HG03342 (cell line): Measurements from ENCODE around the gene B4GALT5.
"Not testable (repeated sequence)": the region's sequence is repeated elsewhere in the genome, so short reads cannot be mapped to it uniquely, and the experiment has no call there.

Source experiments
- ATAC-seq: cut with Tn5 transposase; IDR thresholded peaks from one replicate; pipeline ENCODE4 v1.9.1; 2021; ENCODE audit warnings: mild to moderate bottlenecking, moderate library complexity; ENCODE audit not compliant: unreplicated experiment

Gene B4GALT5

DNA sequence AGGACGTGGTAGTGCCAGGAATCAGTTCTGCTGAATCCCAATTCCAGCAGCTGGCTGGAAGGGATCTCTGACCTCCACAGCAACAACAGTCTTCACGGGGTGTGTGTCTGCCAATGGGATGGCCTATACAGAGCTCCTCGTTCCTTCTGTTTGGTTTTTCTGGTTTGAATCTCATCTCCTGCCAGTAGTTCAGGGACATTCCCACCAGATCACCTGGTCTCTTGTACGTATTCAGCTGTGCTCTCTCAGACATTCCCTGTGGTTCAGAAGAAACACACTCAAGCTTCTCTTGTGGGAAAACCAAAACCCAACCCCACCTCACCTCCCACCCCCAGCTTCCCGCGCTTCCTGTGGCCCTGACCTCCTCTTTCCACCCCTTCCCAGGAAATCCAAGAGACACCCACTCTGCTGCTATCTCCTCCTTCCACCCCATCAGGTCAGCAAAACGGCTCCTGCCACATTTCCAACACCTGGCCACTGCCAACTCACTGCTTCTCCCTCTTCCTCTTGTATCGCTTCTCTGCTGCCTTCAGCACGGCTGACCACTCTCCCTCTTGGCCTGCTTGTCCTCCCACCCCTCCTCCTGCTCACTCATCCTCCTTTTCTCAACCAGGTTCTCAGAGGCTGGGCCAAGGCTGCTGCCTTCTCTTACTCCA is 82.5 kb downstream of the B4GALT5 start:
- ATAC-seq: peak; percentile 30

DNA sequence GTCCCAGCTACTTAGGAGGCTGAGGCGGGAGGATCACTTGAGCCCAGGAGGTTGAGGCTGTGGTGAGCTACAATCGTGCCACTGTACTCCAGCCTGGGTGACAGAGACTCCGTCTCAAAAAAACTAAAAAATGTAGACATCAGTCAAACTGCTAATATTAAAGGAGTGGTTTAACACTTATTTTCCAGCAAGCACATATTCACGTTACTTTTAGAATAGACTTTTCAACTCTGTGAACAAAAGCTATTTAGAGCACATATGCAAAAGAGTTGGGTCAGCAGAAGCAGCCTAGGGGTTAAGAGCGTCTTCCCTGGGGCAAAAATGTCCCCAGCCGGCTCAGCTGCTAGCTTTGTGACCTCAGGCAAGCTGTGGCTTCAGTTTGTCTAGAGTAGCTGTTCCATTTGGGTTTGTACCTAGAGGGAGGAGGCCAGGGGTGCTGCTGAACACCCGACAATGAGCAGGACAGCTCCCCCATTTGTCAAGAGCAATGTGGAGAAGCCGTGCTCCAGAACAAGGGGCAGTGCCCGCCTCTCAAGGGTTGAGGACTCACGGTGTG is 83.2 kb downstream of the B4GALT5 start:
- ATAC-seq: peak; percentile 64

DNA sequence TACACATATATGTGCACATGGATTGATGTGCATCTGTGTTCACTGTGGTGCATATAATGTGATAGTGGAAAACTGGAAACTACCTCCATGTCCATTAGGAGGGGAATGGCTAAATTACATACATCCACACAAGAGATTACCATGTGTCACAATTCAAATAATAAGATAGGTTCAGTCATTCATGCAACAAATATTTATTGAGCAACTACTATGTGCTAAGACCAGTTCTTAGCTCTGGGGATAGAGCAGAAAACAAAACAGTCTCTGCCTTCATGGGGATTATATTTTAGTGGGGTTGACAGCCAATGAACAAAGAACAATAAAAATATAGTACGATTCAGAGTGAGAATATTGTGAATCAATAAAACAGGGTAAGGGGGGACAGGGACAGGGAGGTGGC is 84.1 kb downstream of the B4GALT5 start:
- ATAC-seq: no peak

DNA sequence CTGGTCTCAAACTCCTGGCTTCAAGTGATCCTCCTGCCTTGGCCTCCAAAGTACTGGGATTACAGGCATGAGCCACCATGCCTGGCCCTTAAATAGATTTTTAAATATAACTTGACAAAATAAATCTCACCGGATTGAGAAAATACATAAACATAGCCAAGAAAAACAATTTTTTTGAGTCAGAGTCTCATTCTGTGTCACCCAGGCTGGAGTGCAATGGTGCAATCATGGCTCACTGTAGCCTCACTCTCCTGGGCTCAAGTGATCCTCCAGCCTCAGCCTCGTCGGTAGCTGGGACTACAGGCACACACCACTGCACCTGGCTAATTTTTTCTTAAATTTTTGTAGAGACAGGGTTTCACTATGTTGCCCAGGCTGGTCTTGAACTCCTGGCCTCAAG is 85.4 kb downstream of the B4GALT5 start:
- not testable (repeated sequence) for ATAC-seq

DNA sequence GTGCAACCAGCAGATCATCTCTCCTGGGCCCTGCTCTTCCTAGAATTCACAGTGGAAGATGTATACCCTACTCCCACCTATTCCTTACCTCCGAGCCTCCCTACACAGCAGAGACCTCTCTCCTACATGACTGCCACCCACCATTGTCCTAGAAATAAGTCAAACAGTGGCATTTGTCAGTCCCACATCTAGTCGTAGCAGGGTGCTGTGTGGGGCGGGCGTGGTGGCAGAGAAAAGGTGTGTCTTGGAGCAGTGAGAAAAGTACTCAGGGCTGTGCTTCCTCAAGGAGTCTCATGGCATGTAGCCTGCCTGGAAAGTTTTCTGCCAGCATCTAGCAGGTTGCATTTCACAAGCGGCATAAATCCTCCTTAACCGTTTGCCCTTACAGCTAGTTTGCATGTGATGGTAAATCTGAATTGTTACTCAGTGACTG is 86.3 kb downstream of the B4GALT5 start:
- ATAC-seq: no peak

DNA sequence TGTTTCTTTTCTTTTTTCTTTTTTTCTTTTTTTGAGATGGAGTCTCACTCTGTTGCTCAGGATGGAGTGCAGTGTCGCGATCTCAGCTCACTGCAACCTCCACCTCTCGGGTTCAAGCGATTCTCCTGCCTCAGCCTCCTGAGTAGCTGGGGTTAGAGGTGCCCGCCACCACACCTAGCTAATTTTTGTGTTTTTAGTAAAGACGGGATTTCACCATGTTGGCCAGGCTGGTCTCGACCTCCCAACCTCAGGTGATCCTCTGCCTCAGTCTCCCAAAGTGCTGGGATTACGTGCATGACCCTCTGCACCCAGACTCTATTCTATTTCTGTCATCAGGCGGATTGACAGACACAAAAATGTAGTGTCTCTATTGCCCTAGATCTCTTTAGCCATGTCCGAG is 88.7 kb downstream of the B4GALT5 start:
- ATAC-seq: not testable (repeated sequence)

DNA sequence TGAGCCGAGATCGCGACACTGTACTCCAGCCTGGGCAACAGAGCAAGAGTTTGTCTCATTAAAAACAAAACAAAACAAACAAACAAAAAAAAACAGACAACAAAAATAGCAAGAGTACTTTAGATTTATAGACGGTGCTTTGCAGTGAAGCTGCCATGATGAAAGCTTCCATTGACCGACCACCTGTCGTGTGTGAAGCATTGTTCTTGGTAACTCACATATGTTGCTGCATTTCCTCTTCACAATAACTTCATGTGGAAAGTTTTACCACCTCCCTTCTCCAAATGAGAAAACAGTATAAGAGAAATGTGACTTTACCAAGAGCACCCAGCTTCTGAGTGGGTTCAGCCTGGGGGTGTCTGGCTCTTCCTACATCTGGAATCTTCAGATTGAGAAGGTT is 89.4 kb downstream of the B4GALT5 start:
- ATAC-seq: no peak

DNA sequence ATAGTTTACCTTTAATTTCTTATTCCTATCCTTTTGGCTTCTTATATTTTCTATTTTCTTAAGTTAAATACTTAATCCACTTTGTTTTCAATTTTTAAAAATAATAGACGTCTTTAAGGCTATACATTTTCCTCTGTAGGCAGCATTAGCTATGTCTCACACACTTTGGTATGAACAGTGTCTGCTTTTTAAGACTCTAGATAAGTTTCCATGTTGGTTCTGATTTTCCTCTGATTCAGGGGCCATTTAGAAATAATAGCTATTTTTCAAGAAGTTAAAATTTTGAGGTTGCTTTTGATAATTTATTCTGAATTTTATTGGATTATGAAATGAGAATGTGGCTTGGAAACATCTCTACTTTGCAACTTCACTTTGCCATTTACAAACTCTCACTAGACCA is 91.4 kb downstream of the B4GALT5 start:
- no peak for ATAC-seq

DNA sequence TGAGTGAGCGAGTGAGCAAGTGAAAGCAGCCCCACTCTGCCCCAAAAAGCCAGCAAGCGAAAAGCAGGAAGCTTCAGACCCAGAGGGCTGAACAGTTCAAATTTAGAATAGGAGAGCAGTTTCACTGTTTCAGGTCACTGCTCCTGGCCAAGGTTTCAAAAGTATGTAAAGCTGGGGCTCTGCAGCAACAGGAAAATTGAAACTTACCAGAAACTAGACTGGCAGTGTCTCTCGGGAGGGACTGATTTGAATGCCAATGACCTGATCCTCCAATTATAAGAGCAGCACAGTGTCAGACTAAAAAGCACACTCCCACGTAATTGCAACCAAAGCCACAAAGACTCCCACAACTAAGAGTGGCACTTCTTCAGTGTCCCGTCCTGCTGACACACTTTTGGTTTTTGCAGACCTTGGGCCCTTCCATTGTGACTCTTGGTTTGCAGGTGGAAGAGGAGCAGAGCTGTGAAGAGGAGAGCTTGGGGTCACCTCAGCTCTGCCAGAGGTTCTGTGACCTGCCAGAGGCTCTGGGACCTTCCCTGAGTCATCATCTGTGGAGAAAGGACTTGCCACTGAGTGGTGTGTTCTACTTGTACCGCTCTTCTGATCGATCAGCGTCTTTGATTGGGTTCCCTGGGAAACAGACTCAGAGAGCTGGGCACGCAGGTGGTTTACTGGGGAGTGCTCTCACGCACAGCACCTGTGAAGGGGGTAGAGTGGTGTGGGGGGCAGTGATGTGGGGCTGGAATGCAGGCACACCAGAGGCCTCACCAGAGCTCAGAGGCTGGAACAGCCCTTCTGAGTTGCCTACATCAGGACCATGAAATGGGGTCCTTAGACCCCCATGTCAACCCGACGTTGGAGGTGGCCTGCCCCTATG is 93.1 kb downstream of the B4GALT5 start:
- ATAC-seq: peak; percentile 77

DNA sequence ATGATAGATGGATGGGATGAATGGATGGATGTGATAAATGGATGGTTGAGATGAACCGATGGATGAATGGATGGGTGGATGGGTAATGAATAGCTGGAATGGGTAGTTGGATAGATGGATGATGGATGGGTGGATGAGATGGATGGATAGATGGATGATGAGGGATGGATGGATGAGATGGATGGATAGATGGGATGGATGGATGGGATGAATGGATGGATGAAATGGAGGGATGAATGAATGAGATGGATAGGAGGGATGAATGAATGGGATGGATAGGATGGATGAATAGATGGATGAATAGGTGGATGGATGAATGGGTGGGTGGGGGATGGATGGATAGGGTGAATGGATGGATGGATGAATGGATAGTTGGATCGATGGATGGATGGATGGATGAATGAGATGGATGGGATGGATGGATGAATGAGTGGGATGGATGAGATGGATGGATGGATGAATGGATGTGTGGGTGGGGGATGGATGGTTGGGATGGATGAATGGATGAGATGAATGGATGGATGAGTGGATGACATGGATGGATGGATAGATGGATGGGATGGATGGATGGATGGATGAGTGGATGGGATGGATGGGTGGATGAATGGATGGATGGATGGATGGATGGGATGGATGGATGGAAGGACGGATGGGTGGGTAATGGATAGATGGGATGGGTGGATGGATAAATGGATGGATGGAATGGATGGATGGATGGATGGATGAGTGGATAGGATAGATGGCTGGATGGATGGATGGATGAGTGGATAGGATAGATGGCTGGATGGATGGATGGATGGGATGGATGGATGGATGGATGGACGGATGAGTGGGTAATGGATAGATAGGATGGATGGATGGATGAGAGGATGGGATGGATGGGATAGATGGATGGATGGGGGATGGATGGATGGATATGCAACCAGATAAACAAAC is 94.3 kb downstream of the B4GALT5 start:
- no peak for ATAC-seq

DNA sequence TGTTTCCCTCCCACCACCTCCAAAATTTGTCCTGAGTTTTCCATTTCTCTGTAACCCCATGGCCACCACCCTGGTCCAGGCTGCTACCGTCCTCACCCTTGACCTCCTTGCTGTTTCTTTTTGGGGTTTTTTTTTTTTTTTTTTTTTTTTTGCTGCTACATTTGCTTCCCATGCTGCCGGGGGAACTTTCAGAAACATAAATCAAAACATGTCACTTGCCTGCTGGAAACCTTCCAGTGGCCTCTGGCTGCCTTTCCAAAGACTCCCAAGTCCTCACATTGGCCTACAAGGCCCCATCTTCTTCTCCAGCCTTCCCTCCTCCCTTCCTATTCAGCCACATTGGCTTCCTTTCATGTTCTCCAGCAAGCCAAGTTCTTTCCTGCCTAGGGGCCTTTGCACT is 95.4 kb downstream of the B4GALT5 start:
- ATAC-seq: no peak

DNA sequence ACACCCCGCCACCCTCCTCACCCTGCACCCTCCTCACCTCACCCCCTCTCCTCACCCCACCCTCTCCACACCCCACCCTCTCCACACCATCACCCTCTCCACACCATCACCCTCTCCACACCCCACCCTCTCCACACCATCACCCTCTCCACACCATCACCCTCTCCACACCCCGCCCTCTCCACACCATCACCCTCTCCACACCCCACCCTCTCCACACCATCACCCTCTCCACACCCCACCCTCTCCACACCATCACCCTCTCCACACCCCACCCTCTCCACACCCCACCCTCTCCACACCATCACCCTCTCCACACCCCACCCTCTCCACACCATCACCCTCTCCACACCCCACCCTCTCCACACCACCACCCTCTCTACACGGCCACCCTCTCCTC is 96.3 kb downstream of the B4GALT5 start:
- ATAC-seq: not testable (repeated sequence)

DNA sequence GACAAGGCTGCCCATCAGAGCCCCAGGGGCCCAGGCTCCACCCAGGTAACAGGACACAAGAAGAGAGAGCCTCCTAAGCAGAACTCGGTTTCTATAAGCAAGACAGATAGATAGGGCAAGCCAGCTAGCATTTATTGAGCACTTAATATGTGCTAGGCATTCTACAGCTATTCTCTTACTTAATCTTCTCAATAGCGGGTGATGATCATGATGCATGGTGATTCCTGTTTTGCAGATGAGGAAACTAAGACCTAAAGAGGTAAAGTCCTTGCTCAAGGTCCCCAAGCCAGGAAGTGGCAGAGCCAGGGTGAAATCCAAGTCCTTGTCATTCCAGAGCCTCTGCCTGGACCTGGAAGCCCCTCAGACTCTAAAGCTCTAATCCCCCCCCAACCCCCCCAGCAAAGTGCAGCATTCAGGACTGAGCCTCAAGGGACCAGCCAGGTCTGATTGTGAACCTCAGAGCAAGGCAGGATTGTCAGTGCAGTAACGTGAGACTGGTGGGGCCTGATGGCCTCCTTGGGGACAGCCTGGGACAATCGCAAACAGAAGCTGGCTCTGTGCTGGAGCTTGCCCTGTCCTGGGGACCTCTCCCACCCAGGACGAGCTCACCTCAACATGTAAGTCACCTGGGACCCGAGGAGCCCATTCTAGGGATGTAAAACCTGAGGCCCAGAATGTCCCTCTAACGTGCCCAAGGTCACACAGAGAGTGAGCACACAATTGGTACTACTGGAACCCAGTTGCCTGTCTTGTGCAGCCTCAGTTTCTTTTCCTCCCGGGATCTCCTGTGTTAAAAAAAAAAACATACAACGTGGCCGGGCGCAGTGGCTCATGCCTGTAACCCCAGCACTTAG is 97.3 kb downstream of the B4GALT5 start:
- no peak for ATAC-seq

DNA sequence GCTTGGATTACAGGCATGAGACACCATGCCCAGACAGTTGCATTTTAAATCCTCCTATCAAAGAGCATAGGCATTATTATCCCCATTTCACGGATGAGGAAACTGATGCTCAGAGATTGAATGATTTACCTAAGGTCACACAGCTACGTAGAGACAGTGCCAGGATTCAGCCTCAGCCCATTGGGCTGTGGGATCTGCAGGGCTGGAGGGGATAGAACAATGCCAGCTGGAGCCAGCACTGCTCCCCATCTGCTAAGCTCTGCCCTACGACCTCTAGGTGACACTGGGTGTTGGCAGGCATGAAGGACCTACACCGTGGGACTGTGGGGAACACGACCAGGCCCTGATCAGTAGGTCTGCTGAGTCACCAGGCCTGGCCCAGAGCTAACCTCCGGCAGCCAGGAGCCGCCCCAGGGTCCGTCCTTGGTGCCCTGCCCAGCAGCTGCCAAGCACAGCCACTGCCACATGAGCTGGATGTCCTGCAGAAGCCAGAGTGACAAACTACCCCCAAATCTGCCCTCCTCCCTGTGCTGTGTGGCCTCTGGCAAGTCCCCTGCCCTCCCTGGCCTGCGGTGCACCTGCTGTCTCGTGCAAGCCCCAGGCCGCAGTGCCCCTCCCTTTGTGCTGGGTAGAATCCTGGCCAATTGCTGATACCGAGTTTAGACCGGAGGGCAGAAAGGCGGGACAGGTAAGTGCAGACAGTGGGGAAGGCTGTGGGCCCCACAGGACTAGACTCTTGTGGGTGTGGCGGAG is 98.1 kb downstream of the B4GALT5 start:
- no peak for ATAC-seq

DNA sequence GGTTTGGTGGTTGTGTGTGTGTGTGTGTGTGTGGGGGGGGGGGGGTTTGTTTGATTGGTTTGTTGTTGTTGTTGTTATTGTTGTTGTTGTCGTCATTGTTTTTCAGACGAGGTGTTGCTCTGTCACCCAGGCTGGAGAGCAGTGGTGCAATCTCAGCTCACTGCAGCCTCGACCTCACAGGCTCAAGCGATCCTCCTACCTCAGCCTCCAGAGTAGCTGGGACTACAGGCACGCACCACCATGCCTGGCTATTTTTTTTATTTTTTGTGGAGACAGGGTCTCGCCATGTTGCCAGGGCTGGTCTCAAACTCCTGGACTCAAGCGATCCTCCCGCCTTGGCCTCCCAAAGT is 98.7 kb downstream of the B4GALT5 start:
- ATAC-seq: not testable (repeated sequence)

DNA sequence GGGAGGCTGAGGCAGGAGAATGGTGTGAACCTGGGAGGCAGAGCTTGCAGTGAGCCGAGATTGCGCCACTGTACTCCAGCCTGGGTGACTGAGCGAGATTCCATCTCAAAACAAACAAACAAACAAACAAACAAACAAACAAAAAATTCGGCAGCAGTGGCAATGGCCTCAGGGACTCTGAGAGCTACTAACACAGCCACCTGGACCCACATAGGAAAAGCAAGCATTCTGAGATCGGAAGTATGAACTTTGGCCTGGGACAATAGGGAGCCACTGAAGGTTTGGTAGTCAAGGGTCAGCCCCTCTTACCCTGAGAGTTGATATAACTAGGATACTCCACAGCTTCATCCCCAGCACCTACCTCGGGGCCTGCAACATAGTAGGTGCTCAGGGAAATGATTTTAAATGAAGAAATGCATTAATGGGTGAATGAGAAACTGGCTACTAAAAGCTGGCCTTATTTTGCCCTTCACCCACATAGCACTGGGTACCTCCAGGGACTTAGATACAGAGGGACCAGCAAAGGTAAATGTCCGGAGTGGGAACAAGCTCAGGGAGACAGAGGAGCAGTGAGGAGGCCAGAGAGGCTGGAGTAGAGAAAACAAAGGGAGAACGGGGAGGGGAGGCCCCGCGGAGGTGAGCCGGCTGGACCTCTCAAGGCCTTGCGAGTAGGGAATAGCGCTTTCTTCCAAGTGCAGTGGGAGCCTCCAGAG is 99.2 kb downstream of the B4GALT5 start:
- no peak for ATAC-seq

DNA sequence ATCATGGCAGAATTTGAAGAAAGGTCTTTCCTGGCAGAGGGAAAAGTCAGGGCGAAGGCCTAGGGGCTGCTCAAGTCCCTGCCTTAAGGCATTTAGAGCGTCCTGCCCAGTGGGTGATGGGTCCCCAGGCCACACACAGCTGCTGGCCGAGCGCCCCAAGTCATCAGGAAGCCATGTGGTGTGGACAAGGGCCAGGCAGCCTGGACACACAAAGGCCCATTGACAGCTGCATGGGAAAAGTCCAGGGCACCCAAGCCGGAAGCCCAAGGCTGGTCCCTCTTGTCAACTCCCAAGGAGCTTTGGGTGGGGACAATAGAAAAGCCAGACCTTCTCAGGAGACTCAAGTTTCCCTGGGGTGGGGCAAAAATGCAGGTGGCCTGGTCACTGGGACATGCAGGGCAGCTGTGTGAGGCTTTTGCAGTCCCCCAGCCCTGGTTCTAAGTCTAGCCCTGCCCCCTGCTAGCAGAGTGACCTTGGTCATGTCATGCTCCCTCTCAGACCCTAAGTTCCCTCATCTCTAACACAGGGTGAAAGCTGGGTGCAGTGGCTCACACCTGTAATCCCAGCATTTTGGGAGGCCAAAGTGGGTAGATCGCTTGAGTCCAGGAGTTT is 101.4 kb downstream of the B4GALT5 start:
- no peak for ATAC-seq

DNA sequence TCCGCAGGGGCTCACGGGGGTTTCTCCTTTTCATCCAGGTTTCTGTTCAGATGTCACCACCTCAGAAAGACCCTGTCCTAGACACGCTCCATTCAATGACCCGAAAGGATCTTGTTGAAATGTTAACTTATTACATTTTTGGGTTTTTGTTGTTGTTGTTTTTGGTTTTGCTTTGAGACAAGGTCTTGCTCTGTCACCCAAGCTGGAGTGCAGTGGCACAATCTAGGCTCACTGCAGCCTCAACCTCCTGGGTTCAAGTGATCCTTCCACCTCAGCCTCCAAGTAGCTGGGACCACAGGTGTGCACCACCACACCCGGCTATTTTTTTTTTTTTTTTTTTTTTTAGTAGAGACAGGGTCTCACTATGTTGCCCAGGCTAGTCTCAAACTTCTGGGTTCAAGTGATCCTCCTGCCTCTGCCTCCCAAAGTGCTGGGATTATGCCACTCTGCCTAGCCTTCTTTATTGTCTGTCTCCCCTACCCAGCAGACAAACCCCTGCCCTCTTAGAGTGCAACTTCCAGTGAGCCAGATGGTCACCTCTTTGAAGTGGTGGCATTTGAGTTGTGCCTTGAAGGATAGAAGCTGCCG is 102.0 kb downstream of the B4GALT5 start:
- ATAC-seq: not testable (repeated sequence)
